Spleen (tissue), 7 donors: ENCODE data around the gene ADAMTS17.

Source experiments
- CTCF ChIP-seq, 11 experiments: fragments of 200-600 bp in 7 of 11; fragments of 450-650 bp in 4 of 11; sonication (generic) in 4 of 11; IDR thresholded peaks in 8 of 11; conservative IDR thresholded peaks in 3 of 11; 1 replicate in 7 of 11; 2 replicates in 4 of 11; pipeline versions ENCODE4 v1.4.0 to v1.8.0; 2016 to 2021; ENCODE audit warnings: antibody characterized with exemption in 11 of 11, inconsistent platforms in 4 of 11, mild to moderate bottlenecking in 1 of 11
- POLR2A ChIP-seq, 3 donors: fragments of 450-650 bp; IDR thresholded peaks; one replicate each; pipeline ENCODE4 v1.5.1; 2017; ENCODE audit warnings: antibody characterized with exemption in 3 of 3, mild to moderate bottlenecking in 1 of 3
- POLR2AphosphoS5 ChIP-seq, 3 donors: sonication (generic); formaldehyde crosslinking; IDR thresholded peaks; one replicate each; pipeline ENCODE4 v1.5.1; 2017; ENCODE audit warnings: antibody characterized with exemption in 3 of 3
- donor health status: DM: no; HTN: no; CAD: no; lungs with moderate emphysema.
- donor health status: DM: no; HTN: no; CAD: no.
- donor health status: DM: no; HTN: no; CAD: no.

- no peak for TF ChIP-seq CTCF (IDR thresholded peaks at IDR 0.05 in 8 of 11, conservative IDR thresholded peaks at IDR 0.05 in 3 of 11)
- no peak for TF ChIP-seq POLR2A (IDR thresholded peaks at IDR 0.05)
- no peak for TF ChIP-seq POLR2AphosphoS5 (IDR thresholded peaks at IDR 0.05)
These were observed 248.3 kb downstream of the ADAMTS17 start for GRCh38 chr15:100093211-100094126.
